ENCODE results near the gene RTN4R. TPM values are rescaled to one million over a fixed set of nuclear protein-coding genes. Genes with fewer than 3 reads are reported as not detected.

RTN4R gene
- total RNA-seq, 1 experiment from 2014 or later = 16.3 TPM

DNA sequence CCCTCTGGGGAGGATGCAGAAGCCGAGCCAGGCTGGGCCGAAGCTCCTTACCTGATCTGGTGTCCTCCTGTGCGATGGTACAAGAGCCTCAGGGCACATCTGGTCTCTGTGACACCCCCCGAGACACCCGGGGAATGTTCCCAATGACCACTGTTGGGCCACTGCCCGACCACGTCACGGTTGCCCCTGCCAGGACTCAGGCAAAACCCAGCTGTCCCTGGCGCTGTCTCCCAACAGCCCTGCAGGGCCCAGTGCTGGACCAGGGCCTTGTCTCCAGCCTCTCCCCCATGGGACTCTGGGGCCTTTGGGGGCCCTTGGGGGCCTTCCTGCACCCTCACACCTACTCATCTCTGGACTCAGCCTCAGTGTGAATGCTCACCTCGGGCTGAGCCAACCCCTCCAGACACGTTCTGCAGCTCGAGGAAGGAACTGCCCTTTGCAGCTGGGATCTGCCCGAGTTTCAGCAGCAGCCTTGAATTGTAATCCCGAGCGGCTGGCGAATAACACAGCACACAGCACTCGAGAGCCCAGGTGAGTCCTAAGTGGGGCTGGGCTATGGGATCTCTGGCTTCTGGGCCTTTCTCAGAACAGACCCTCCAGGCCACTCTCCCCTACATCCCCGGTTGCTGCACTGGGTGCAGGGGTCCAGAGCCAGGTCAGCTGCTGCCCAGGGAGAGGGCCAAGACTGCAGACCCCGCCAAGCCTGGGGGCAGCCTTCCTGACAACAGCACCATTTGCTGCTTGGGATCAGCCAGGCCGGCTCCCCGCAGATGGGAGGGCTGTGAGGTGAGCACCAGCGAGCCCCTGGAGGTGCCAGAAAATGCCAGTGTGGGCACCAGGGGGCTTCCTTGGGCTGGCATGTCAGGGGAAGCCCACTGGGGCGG lies 39.8 kb downstream of the RTN4R start:
- Histone ChIP-seq H3K4me3 (ENCODE audit: low read depth in 2 of 2, low read length in 2 of 2) (no peak overlapping the region), H3K9me3 (ENCODE audit: control insufficient read depth, insufficient read depth, low read depth, low read length) (no peaks in the 10 kb centered on the region), H3K4me1 (ENCODE audit: control insufficient read depth, insufficient read depth, low read length) (no peaks in the 10 kb centered on the region), H3K27ac (ENCODE audit: low read length) (no peak overlapping the region), H3K36me3 (ENCODE audit: control insufficient read depth, insufficient read depth, low read length) (no peaks in the 10 kb centered on the region), H3K27me3 (ENCODE audit: control insufficient read depth, insufficient read depth, low read length) (no peaks in the 10 kb centered on the region)
- no TSS peak for BruUV-seq (replicated peaks)
- intact Hi-C loops (cut with micrococcal nuclease; ENCODE audit: unreplicated experiment) (no loop called here), in situ Hi-C loops (cut with HindIII; ENCODE audit: low pct_unique_long_range_greater_than_20kb, low sequenced_read_pairs) (no loop called here)
- ChIA-PET CTCF (no interaction called here), POLR2A (no interaction called here)
- no peak for ATAC-seq
- no peak for DNase-seq (ENCODE audit: low read depth, low spot score)
- no peak for TF ChIP-seq SIN3A (IDR thresholded peaks at IDR 0.05; ENCODE audit: borderline replicate concordance, insufficient read depth, low read depth, low read length)
- no peak for TF ChIP-seq TCF7L2 (IDR thresholded peaks at IDR 0.05; ENCODE audit: low read depth, low read length)
- TF ChIP-seq REST (IDR thresholded peaks at IDR 0.05; ENCODE audit: insufficient read depth in 1 of 2, low read depth in 2 of 2, low read length in 1 of 2) = no peak
- no peak for TF ChIP-seq CTCF (IDR thresholded peaks at IDR 0.05)
- no peak for TF ChIP-seq POLR2AphosphoS5 (IDR thresholded peaks at IDR 0.05; ENCODE audit: low read depth, low read length)

DNA sequence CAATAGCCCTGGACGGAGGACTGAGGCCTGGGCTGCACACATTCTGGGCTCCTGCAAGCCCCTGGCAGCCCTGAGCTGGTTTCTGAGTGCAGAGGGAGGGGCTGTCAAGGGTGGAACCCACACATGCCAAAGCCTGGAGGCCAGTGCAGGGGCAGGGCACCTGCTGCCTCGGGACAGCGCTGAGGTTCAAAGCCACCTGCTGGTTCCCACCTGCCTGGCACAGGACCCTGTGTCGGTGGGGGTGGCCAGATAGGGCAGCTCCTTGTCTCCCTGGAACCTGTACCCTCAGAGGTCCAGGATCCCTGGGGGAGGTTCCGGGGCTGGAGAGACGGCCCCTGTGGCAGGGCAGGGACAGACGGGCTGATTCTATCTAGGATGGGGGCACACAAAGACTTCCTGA lies 40.8 kb downstream of the RTN4R start:
- no peak overlapping the region for H3K27ac ChIP-seq (ENCODE audit: low read length)
- in situ Hi-C loops (cut with HindIII; ENCODE audit: low pct_unique_long_range_greater_than_20kb, low sequenced_read_pairs) (no loop called here), intact Hi-C loops (cut with micrococcal nuclease; ENCODE audit: unreplicated experiment) (no loop called here)
- DNase-seq (ENCODE audit: low read depth, low spot score) (no peak), ATAC-seq (no peak)
- no TSS peak for BruUV-seq (replicated peaks)
- CTCF ChIA-PET = no interaction called here
- H3K4me3 ChIP-seq (ENCODE audit: low read depth in 2 of 2, low read length in 2 of 2) = no peak overlapping the region
- no peaks in the 10 kb centered on the region for H3K4me1 ChIP-seq (ENCODE audit: control insufficient read depth, insufficient read depth, low read length)
- no peaks in the 10 kb centered on the region for H3K27me3 ChIP-seq (ENCODE audit: control insufficient read depth, insufficient read depth, low read length)
- TF ChIP-seq TCF7L2 (IDR thresholded peaks at IDR 0.05; ENCODE audit: low read depth, low read length) (no peak), POLR2AphosphoS5 (IDR thresholded peaks at IDR 0.05; ENCODE audit: low read depth, low read length) (no peak), SIN3A (IDR thresholded peaks at IDR 0.05; ENCODE audit: borderline replicate concordance, insufficient read depth, low read depth, low read length) (no peak), REST (IDR thresholded peaks at IDR 0.05; ENCODE audit: insufficient read depth in 1 of 2, low read depth in 2 of 2, low read length in 1 of 2) (no peak)
- no peaks in the 10 kb centered on the region for H3K36me3 ChIP-seq (ENCODE audit: control insufficient read depth, insufficient read depth, low read length)
- POLR2A ChIA-PET = no interaction called here
- no peaks in the 10 kb centered on the region for H3K9me3 ChIP-seq (ENCODE audit: control insufficient read depth, insufficient read depth, low read depth, low read length)

Data from Panc1 (cell line).